Epithelial cell of prostate (primary cell): Measurements from ENCODE around the gene QPRT.
"Not testable (repeated sequence)": the region's sequence is repeated elsewhere in the genome, so short reads cannot be mapped to it uniquely, and the experiment has no call there.

ENCODE experiments used
- DNase-seq: peaks from one replicate; pipeline ENCODE4 v3.0.0-alpha.2; 2011; ENCODE audit warnings: low read depth, low spot score
- H3K27ac ChIP-seq: fragments of 450-650 bp; 2 replicates; pipeline ENCODE4 v1.5.1; 2017; ENCODE audit warnings: mild to moderate bottlenecking

Gene QPRT

GRCh38 chr16:29710227-29711219, 31.5 kb downstream of the QPRT start:
- no peak for DNase-seq
- no peak overlapping the region for H3K27ac ChIP-seq

- DNase-seq: no peak
- H3K27ac ChIP-seq: no peak overlapping the region
Observed at GRCh38 chr16:29712809-29713208, 33.8 kb downstream of the QPRT start.

GRCh38 chr16:29714396-29714795, 35.4 kb downstream of the QPRT start:
- no peak overlapping the region for H3K27ac ChIP-seq
- DNase-seq: no peak

- no peak for DNase-seq
- H3K27ac ChIP-seq: no peak overlapping the region
Observed at GRCh38 chr16:29714972-29715371, 36.0 kb downstream of the QPRT start.

- no peak for DNase-seq
- no peak overlapping the region for H3K27ac ChIP-seq
Observed at GRCh38 chr16:29717113-29717512, 38.1 kb downstream of the QPRT start.

GRCh38 chr16:29719063-29719462, 40.1 kb downstream of the QPRT start:
- no peak for DNase-seq
- H3K27ac ChIP-seq: no peak overlapping the region

GRCh38 chr16:29720703-29721102, 41.7 kb downstream of the QPRT start:
- no peak overlapping the region for H3K27ac ChIP-seq
- DNase-seq: no peak

- H3K27ac ChIP-seq, DNase-seq: not testable (repeated sequence)
Observed at GRCh38 chr16:29721167-29721879, 42.3 kb downstream of the QPRT start.

- DNase-seq: no peak
- H3K27ac ChIP-seq: no peak overlapping the region
Observed at GRCh38 chr16:29726845-29727377, 47.9 kb downstream of the QPRT start.

- H3K27ac ChIP-seq: no peak overlapping the region
Observed at GRCh38 chr16:29727452-29727851, 48.5 kb downstream of the QPRT start.

GRCh38 chr16:29729116-29729521, 50.1 kb downstream of the QPRT start:
- DNase-seq: no peak
- H3K27ac ChIP-seq: no peak overlapping the region

More at GRCh38 chr16:29727452-29727851, 48.5 kb downstream of the QPRT start:
- no peak for DNase-seq

GRCh38 chr16:29730649-29731048, 51.7 kb downstream of the QPRT start:
- H3K27ac ChIP-seq: no peak overlapping the region
- no peak for DNase-seq

GRCh38 chr16:29731768-29732601, 53.0 kb downstream of the QPRT start:
- DNase-seq, H3K27ac ChIP-seq: not testable (repeated sequence)

- no peak overlapping the region for H3K27ac ChIP-seq
- no peak for DNase-seq
Observed at GRCh38 chr16:29734786-29735185, 55.8 kb downstream of the QPRT start.

- no peak overlapping the region for H3K27ac ChIP-seq
- no peak for DNase-seq
Observed at GRCh38 chr16:29736112-29736511, 57.1 kb downstream of the QPRT start.

- H3K27ac ChIP-seq: no peak overlapping the region
- DNase-seq: no peak
Observed at GRCh38 chr16:29736764-29737163, 57.8 kb downstream of the QPRT start.

- no peak overlapping the region for H3K27ac ChIP-seq
Observed at GRCh38 chr16:29737713-29738112, 58.7 kb downstream of the QPRT start.

GRCh38 chr16:29738514-29738913, 59.5 kb downstream of the QPRT start:
- H3K27ac ChIP-seq: no peak overlapping the region
- DNase-seq: no peak

More at GRCh38 chr16:29737713-29738112, 58.7 kb downstream of the QPRT start:
- no peak for DNase-seq

GRCh38 chr16:29739927-29740629, 61.1 kb downstream of the QPRT start:
- not testable (repeated sequence) for H3K27ac ChIP-seq, DNase-seq
